NB4 (cell line): ENCODE data around the gene CADM3.

ENCODE experiments used
- CTCF ChIP-seq: IDR thresholded peaks from one replicate; pipeline ENCODE4 v1.5.1; 2012; ENCODE audit warnings: low read depth, low read length
- MAX ChIP-seq: IDR thresholded peaks from 2 replicates; pipeline ENCODE4 v1.6.1; 2011; ENCODE audit warnings: low read depth, low read length
- POLR2A ChIP-seq: IDR thresholded peaks from 2 replicates; pipeline ENCODE4 v1.6.1; 2011; ENCODE audit warnings: mild to moderate bottlenecking; ENCODE audit not compliant: insufficient read length; ENCODE audit errors: extremely low read depth

- TF ChIP-seq POLR2A (no peak), CTCF (no peak), MAX (no peak)
Observed at GRCh38 chr1:159200769-159201168, 29.4 kb downstream of the CADM3 start.
